HCT116 (cell line): ENCODE results near the gene RBM19.

Source experiments
- EZH2 ChIP-seq: fragments of 200-600 bp; sonication (generic); IDR thresholded peaks from 2 replicates; pipeline ENCODE4 v1.6.1; 2017; ENCODE audit warnings: antibody characterized with exemption, mixed run types
- POLR2AphosphoS5 ChIP-seq: IDR thresholded peaks from 2 replicates; pipeline ENCODE4 v1.6.1; 2011; ENCODE audit warnings: mild to moderate bottlenecking, low read depth, low read length, moderate library complexity
- TF ChIP-seq, protein P1 (sequence below), 3 experiments: fragments of 200-600 bp in 1 of 3; sonication (generic) in 1 of 3; IDR thresholded peaks in 2 of 3; conservative IDR thresholded peaks in 1 of 3; 2 replicates each; pipeline ENCODE4 v1.5.1; 2012 to 2017; ENCODE audit warnings: low read depth in 2 of 3, low read length in 2 of 3, antibody characterized with exemption in 1 of 3, borderline replicate concordance in 1 of 3, control low read depth in 1 of 3, mild to moderate bottlenecking in 1 of 3, mixed read lengths in 1 of 3, mixed run types in 1 of 3, moderate library complexity in 1 of 3; ENCODE audit not compliant: insufficient read depth in 1 of 3

DNA sequence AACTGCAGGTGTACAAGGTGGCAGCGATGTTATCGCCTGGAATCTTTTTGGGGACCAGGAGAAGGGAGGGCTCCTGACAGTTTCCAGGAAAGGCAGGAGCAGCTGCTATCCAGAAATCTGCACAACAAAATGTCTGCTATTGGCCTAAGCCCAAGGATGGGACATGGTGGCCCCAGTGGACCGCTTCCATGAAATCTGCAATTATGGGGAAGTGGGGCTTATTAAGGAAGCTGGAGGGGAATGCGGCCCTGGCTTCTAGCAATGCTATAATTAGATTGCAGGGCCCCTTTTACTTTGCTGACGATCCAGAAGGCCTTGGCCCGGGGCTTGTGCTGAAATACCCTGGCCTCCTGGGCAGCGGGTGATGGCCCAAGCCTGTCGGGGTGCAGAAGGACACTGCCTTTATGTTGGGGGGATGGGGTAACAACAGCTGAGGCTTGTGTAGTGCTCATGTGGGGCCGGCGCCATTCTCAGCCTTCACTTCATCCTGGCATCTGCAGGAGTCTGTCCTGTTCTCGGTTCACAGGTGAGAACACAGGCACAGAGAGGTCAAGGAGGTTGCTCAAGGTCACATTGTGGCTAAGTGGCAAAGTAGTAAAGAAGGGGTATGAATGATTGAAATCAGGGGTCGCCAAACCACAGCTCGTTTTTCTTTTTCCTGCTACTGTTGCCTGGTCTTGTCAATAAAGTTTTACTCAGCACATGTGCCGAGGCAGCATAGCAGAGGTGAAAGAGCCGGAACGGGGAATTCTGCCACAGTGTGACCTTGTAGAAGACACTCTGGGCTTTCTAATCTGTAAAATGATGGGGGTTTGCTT, 153.5 kb downstream of the RBM19 start:
- no peak for TF ChIP-seq EZH2
- TF ChIP-seq POLR2AphosphoS5, result no peak
- TF ChIP-seq, protein P1, sequence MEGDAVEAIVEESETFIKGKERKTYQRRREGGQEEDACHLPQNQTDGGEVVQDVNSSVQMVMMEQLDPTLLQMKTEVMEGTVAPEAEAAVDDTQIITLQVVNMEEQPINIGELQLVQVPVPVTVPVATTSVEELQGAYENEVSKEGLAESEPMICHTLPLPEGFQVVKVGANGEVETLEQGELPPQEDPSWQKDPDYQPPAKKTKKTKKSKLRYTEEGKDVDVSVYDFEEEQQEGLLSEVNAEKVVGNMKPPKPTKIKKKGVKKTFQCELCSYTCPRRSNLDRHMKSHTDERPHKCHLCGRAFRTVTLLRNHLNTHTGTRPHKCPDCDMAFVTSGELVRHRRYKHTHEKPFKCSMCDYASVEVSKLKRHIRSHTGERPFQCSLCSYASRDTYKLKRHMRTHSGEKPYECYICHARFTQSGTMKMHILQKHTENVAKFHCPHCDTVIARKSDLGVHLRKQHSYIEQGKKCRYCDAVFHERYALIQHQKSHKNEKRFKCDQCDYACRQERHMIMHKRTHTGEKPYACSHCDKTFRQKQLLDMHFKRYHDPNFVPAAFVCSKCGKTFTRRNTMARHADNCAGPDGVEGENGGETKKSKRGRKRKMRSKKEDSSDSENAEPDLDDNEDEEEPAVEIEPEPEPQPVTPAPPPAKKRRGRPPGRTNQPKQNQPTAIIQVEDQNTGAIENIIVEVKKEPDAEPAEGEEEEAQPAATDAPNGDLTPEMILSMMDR (IDR thresholded peaks at IDR 0.05 in 2 of 3, conservative IDR thresholded peaks at IDR 0.05 in 1 of 3; ENCODE audit: borderline replicate concordance in 1 of 3, insufficient read depth in 1 of 3, low read depth in 2 of 3, low read length in 2 of 3), result no peak
